Right lung (tissue), 5 donors: ENCODE measurements around the gene ST6GALNAC1. TPM values are rescaled to one million over a fixed set of nuclear protein-coding genes. Genes with fewer than 3 reads are reported as not detected.

Source experiments
- DNase-seq, 2 donors: peaks; one replicate each; pipeline ENCODE4 v3.0.0-alpha.2; 2013
- polyA plus RNA-seq, 5 donors: library from polyadenylated mRNA; unstranded; fragments of 120-200 nt; gene quantifications; one replicate each; pipeline versions ENCODE4 v1.2.1 to v1.2.3, GENCODE V29; 2013; ENCODE audit warnings: inconsistent platforms in 1 of 5, low replicate concordance in 1 of 5; ENCODE audit not compliant: insufficient read length in 5 of 5, insufficient read depth in 1 of 5

The ST6GALNAC1 gene
- polyA plus RNA-seq, 5 donors, result 2.2 to 4.2 (median 3.2) TPM

DNA sequence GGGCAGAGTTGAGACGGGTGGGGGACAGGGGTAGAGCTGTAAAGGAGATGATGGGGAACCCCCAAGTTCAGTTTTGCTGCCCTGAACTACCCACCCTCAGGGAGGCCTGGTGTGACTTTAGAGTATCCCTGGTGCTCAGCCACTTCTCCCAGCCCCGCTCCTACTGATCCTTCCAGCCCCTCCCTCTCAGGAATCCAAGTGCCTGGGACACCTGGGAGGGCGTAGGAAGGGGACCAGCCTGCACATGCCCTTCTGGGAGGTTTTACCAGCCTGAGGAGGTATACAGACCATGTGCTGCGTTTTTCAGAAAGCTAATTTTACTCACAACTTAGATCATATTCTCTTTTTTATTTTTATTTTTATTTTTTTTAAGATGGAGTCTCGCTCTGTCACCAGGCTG, 62.0 kb downstream of the ST6GALNAC1 start:
- DNase-seq, result no peak

DNA sequence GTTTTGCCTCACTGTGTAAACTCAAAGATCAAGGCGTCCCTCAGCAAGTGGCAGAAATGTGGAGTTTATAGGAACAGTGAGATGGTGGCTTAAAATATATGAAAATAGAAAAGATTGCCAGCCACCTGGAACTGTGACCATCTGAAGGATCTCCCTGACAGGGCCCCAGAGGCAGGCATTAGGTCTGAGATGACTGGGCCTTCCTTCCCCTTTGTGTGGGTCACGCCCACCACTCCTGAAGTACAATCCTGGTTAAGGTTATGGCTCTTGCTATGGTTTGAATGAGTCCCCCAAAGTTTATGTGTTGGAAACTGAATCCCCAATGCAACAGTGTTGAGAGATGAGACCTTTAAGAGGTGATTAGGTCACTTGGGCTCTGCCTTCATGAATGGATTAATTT, 64.3 kb downstream of the ST6GALNAC1 start:
- no peak for DNase-seq

DNA sequence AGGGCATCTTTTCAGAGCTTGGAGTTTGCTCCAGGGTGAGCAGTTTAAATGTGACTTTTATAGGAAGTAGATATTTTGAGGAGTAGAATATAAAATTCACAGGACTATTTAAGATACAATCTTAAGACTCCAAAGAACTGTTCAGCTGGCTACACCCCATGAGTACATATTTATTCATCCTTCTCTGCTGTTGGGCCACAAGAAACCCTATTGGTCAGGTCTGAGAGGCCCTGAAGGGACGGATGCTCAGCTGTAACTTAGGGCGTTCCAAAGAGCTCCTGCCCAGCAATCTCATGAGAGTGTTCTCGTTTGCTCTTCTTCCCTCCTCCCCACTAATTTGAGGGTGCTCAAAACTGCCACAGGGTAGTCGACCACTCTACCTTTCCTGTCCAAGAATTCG, 65.2 kb downstream of the ST6GALNAC1 start:
- DNase-seq, result no peak

DNA sequence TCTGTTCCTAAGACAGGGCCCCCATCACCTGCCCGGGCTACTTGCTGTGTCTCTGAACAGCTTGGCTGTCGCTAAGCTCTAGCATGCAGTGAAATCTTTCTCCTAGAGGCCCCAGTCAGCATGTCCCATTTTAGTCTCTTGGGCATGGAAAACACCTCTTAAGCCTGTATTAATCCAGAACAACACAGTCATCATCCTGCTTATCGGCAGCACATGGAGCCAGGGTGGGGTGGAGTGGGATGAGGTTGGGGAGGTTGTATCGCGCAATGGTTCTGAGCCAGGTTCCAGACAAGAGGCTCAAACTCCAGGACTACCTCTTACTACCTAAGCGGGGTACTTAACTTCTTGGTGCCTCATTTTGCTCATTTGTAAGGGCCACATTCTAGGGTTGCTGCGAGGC, 65.7 kb downstream of the ST6GALNAC1 start:
- no peak for DNase-seq

DNA sequence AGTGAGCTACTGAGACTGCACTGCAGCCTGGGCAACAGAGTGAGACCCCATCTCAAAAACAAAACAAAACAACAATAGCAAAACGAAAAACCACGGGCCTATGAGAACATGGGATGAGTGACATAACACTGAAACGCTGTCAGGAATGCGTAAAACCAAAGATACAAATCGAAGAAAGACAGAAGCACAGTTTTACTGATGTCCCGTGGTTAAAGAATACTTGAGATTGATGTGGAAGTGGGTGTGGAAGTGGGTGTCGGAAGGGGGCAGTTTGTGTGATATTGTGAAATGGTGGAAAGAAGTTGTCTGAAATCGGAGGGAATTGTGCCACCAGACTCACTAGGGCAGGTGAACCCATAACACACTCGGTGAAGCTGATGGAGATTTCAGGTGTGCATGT, 67.4 kb downstream of the ST6GALNAC1 start:
- DNase-seq, result no peak

DNA sequence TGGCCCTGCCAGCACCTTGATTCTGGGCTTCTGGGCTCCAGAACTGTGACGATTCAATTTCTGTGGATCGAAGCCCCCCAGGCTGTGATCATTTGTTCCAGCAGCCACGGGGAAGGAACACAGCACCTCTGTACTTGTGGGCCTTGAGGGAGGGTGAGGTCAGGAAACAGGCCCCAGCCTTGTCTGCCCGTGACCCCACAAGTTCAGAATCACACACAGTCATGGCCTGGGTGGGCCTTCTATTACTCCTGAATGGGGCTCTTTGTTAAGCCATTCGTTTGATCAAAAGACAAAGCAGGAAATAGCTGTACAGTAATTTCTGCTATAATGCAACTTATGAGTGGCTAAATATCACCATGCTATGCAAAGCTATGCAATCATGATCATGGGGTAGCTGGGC, 68.0 kb downstream of the ST6GALNAC1 start:
- DNase-seq, result no peak

Other genes starting within 250 kb of the ST6GALNAC1 start
- gene UBE2O, start 190.6 kb downstream of the ST6GALNAC1 start, polyA plus RNA-seq, result 10 to 100 TPM; 21.0 to 28.6 (median 22.3) TPM
- gene AANAT, start 176.2 kb downstream of the ST6GALNAC1 start, polyA plus RNA-seq, result under 1 TPM in 3 of 5 donors, not detected in 2; 0.05 to 0.22 (median 0.19) TPM
- gene RHBDF2, start 142.3 kb downstream of the ST6GALNAC1 start, polyA plus RNA-seq, result 10 to 100 TPM in 1 of 5 donors, 1 to 10 TPM in 4; 4.9 to 10.9 (median 9.0) TPM
- gene CYGB, start 106.0 kb downstream of the ST6GALNAC1 start, polyA plus RNA-seq, result 10 to 100 TPM; 16.5 to 43.8 (median 30.4) TPM
- 10 to 100 TPM in 2 of 5 donors, 1 to 10 TPM in 3; 6.2 to 10.6 (median 9.2) TPM for gene PRCD, start 103.7 kb downstream of the ST6GALNAC1 start, polyA plus RNA-seq
- gene ST6GALNAC2, start 57.9 kb downstream of the ST6GALNAC1 start, polyA plus RNA-seq, result 1 to 10 TPM; 1.2 to 6.2 (median 4.0) TPM
- 100 to 1,000 TPM in 1 of 5 donors, 10 to 100 TPM in 4; 74.3 to 110 (median 96.2) TPM for gene MXRA7, start 67.2 kb upstream of the ST6GALNAC1 start, polyA plus RNA-seq
- gene JMJD6, start 82.8 kb upstream of the ST6GALNAC1 start, polyA plus RNA-seq, result 10 to 100 TPM; 20.2 to 28.9 (median 25.5) TPM
- gene METTL23, start 83.1 kb upstream of the ST6GALNAC1 start, polyA plus RNA-seq, result 10 to 100 TPM; 37.4 to 43.3 (median 38.9) TPM
- gene SRSF2, start 93.6 kb upstream of the ST6GALNAC1 start, polyA plus RNA-seq, result 100 to 1,000 TPM; 344 to 442 (median 352) TPM
- 10 to 100 TPM; 27.7 to 38.5 (median 30.9) TPM for gene MFSD11, start 94.4 kb upstream of the ST6GALNAC1 start, polyA plus RNA-seq
- 1 to 10 TPM in 3 of 5 donors, under 1 TPM in 2; 0.82 to 2.3 (median 1.1) TPM for gene MGAT5B, start 224.6 kb upstream of the ST6GALNAC1 start, polyA plus RNA-seq